GM23338 (cell line): Measurements from ENCODE around the gene CDKAL1. TPM values are rescaled to one million over a fixed set of nuclear protein-coding genes. Genes with fewer than 3 reads are reported as not detected.

Source experiments
- ATAC-seq: fragments of 200-7000 bp; cut with Tn5 transposase; 3 replicates; pipeline ENCODE4 v1.9.1; 2020
- DNase-seq: peaks from one replicate; pipeline ENCODE4 v3.0.0-alpha.2; 2015; ENCODE audit warnings: low spot score
- H2AFZ ChIP-seq: fragments of 200-600 bp; sonication (generic); 2 replicates; pipeline ENCODE4 v1.8.0; 2016; ENCODE audit warnings: antibody characterized with exemption, mild to moderate bottlenecking, moderate library complexity
- H3F3A ChIP-seq: fragments of 200-600 bp; sonication (generic); replicated peaks from 2 replicates; pipeline ENCODE4 v1.8.0; 2017; ENCODE audit warnings: antibody characterized with exemption, mixed run types, low read depth
- H3K27ac ChIP-seq: fragments of 200-600 bp; sonication (generic); 2 replicates; pipeline ENCODE4 v1.6.1; 2016; ENCODE audit warnings: low read depth
- H3K27me3 ChIP-seq: fragments of 200-600 bp; sonication (generic); 2 replicates; pipeline ENCODE4 v1.8.0; 2016; ENCODE audit warnings: mild to moderate bottlenecking, mixed run types, moderate library complexity; ENCODE audit not compliant: insufficient read depth
- H3K36me3 ChIP-seq: fragments of 200-600 bp; sonication (generic); 2 replicates; pipeline ENCODE4 v1.8.0; 2016; ENCODE audit warnings: mild to moderate bottlenecking; ENCODE audit not compliant: insufficient read depth
- H3K4me1 ChIP-seq: fragments of 200-600 bp; sonication (generic); 2 replicates; pipeline ENCODE4 v1.8.0; 2016; ENCODE audit warnings: mild to moderate bottlenecking, moderate library complexity; ENCODE audit not compliant: insufficient read depth
- H3K4me2 ChIP-seq: fragments of 200-600 bp; sonication (generic); 2 replicates; pipeline ENCODE4 v1.7.1; 2017; ENCODE audit warnings: mixed run types
- H3K4me3 ChIP-seq: fragments of 200-600 bp; sonication (generic); 2 replicates; pipeline ENCODE4 v1.6.1; 2016; ENCODE audit warnings: mixed run types
- H3K79me2 ChIP-seq: fragments of 200-600 bp; sonication (generic); replicated peaks from 2 replicates; pipeline ENCODE4 v1.8.0; 2017; ENCODE audit warnings: mild to moderate bottlenecking; ENCODE audit not compliant: insufficient read depth
- H3K9me2 ChIP-seq: fragments of 200-600 bp; sonication (generic); 2 replicates; pipeline ENCODE4 v1.8.0; 2017; ENCODE audit not compliant: insufficient read depth
- H4K20me1 ChIP-seq: fragments of 200-600 bp; sonication (generic); replicated peaks from 2 replicates; pipeline ENCODE4 v1.8.0; 2017; ENCODE audit warnings: mild to moderate bottlenecking; ENCODE audit not compliant: insufficient read depth
- H3K27ac Mint-ChIP-seq: 2 replicates; pipeline ENCODE4 v1.8.0; 2020; ENCODE audit warnings: inconsistent platforms, mild to moderate bottlenecking, moderate library complexity, mixed read lengths
- H3K27me3 Mint-ChIP-seq: 3 replicates; pipeline ENCODE4 v1.8.0; 2022; ENCODE audit warnings: low read depth, mild to moderate bottlenecking, moderate library complexity, mixed read lengths, inconsistent platforms; ENCODE audit not compliant: insufficient read depth, poor library complexity
- H3K36me3 Mint-ChIP-seq: 3 replicates; pipeline ENCODE4 v1.8.0; 2021; ENCODE audit warnings: low read depth, mild to moderate bottlenecking, inconsistent platforms, moderate library complexity, mixed read lengths
- H3K4me1 Mint-ChIP-seq: 3 replicates; pipeline ENCODE4 v1.8.0; 2020; ENCODE audit warnings: mild to moderate bottlenecking, inconsistent platforms, mixed read lengths
- H3K4me3 Mint-ChIP-seq: 3 replicates; pipeline ENCODE4 v1.8.0; 2021; ENCODE audit warnings: moderate library complexity, mild to moderate bottlenecking, inconsistent platforms, mixed read lengths
- H3K9me3 Mint-ChIP-seq: 3 replicates; pipeline ENCODE4 v1.8.0; 2020; ENCODE audit warnings: moderate library complexity, mild to moderate bottlenecking, inconsistent platforms, mixed read lengths
- CREB1 ChIP-seq: fragments of 250-450 bp; sonication (Bioruptor Pico); IDR thresholded peaks from 2 replicates; pipeline ENCODE4 v1.5.0; 2020; ENCODE audit warnings: low read depth, mild to moderate bottlenecking, moderate library complexity
- CTCF ChIP-seq, 2 experiments: fragments of 200-600 bp in 1 of 2; sonication (generic) in 1 of 2; conservative IDR thresholded peaks; 2 replicates each; pipeline versions ENCODE4 v1.5.1 to v1.6.1; 2016 to 2017; ENCODE audit warnings: antibody characterized with exemption in 2 of 2, low read depth in 2 of 2, mild to moderate bottlenecking in 2 of 2, moderate library complexity in 1 of 2
- EZH2phosphoT487 ChIP-seq: fragments of 200-600 bp; sonication (generic); IDR thresholded peaks from one replicate; pipeline ENCODE4 v1.8.1; 2018; ENCODE audit warnings: antibody characterized with exemption; ENCODE audit not compliant: unreplicated experiment
- JUNB ChIP-seq: IDR thresholded peaks from one replicate; pipeline ENCODE4 v1.6.1; 2016; ENCODE audit warnings: antibody characterized with exemption; ENCODE audit not compliant: unreplicated experiment
- NANOG ChIP-seq: IDR thresholded peaks from 2 replicates; pipeline ENCODE4 v1.6.1; 2016; ENCODE audit warnings: antibody characterized with exemption, borderline replicate concordance
- POLR2AphosphoS5 ChIP-seq: IDR thresholded peaks from 2 replicates; pipeline ENCODE4 v1.6.1; 2016; ENCODE audit warnings: antibody characterized with exemption, low read depth
- REST ChIP-seq: IDR thresholded peaks from one replicate; pipeline ENCODE4 v1.6.1; 2018; ENCODE audit warnings: antibody characterized with exemption; ENCODE audit not compliant: unreplicated experiment
- STAT1 ChIP-seq: IDR thresholded peaks from one replicate; pipeline ENCODE4 v1.6.1; 2016; ENCODE audit warnings: antibody characterized with exemption; ENCODE audit not compliant: unreplicated experiment
- ZNF114 ChIP-seq: fragments of 250-450 bp; sonication (Bioruptor Pico); IDR thresholded peaks from 2 replicates; pipeline ENCODE4 v1.5.0; 2020; ENCODE audit warnings: mild to moderate bottlenecking, moderate library complexity
- polyA plus RNA-seq: library from polyadenylated mRNA; unstranded; fragments of >200 nt; fragmentation: Nextera tagmentation; extraction: Ambion mirVana; gene quantifications from 2 replicates; pipeline ENCODE4 v1.2.1, GENCODE V29; 2016
- total RNA-seq: library from RNA; depleted of rRNA; stranded (reverse); fragments of >200 nt; shearing (Covaris generic); gene quantifications from 2 replicates; pipeline ENCODE4 v1.2.3, GENCODE V29; 2014

The CDKAL1 gene
- total and polyA plus RNA-seq, 2 experiments from 2014 or later = 17.8 to 35.0 TPM

- H3K36me3 ChIP-seq = no peaks in the 10 kb centered on the region
- H3K4me3 Mint-ChIP-seq = no peak overlapping the region
- peaks cover 16% of the 10 kb centered on the region for H3K4me1 ChIP-seq
- H2AFZ ChIP-seq = no peak overlapping the region
- H3F3A ChIP-seq = no peaks in the 10 kb centered on the region
- H3K4me2 ChIP-seq = no peak overlapping the region
- no peak for TF ChIP-seq JUNB
- H3K27me3 ChIP-seq = no peaks in the 10 kb centered on the region
- H3K27ac ChIP-seq = no peak overlapping the region
- ATAC-seq = no peak
- H3K9me3 Mint-ChIP-seq = no peaks in the 10 kb centered on the region
- H3K36me3 Mint-ChIP-seq = no peaks in the 10 kb centered on the region
- H3K4me1 Mint-ChIP-seq = peaks cover 19% of the 10 kb centered on the region
- H3K79me2 ChIP-seq = 0 out of 2 replicates have a peak, but pooled peaks cover 8% of the 10 kb centered on the region
- no peaks in the 10 kb centered on the region for H4K20me1 ChIP-seq
- peak; percentile 50 for DNase-seq
- no peak overlapping the region for H3K27ac Mint-ChIP-seq
- H3K4me3 ChIP-seq = no peak overlapping the region
- no peaks in the 10 kb centered on the region for H3K9me2 ChIP-seq
- H3K27me3 Mint-ChIP-seq = no peaks in the 10 kb centered on the region
Measured at GRCh38 chr6:20575704-20576451, 41.6 kb downstream of the CDKAL1 start.

GRCh38 chr6:20577173-20577688 is 43.0 kb downstream of the CDKAL1 start:
- TF ChIP-seq CTCF (conservative IDR thresholded peaks at IDR 0.05; ENCODE audit: low read depth in 2 of 2) (no peak), EZH2phosphoT487 (no peak), ZNF114 (CRISPR knock-in tag) (no peak), JUNB (no peak), NANOG (no peak), POLR2AphosphoS5 (no peak), STAT1 (no peak)
- Histone ChIP-seq H3K27ac (no peak overlapping the region), H3F3A (no peaks in the 10 kb centered on the region), H3K9me2 (no peaks in the 10 kb centered on the region), H2AFZ (no peak overlapping the region), H3K79me2 (peaks cover 8% of the 10 kb centered on the region; the same call in 1 of the 2 replicates), H3K4me1 (peaks cover 12% of the 10 kb centered on the region), H3K4me3 (no peak overlapping the region), H4K20me1 (no peaks in the 10 kb centered on the region), H3K36me3 (no peaks in the 10 kb centered on the region), H3K4me2 (no peak overlapping the region), H3K27me3 (no peaks in the 10 kb centered on the region)
- Mint-ChIP-seq H3K4me3 (no peak overlapping the region), H3K9me3 (no peaks in the 10 kb centered on the region), H3K36me3 (no peaks in the 10 kb centered on the region), H3K4me1 (peaks cover 10% of the 10 kb centered on the region), H3K27me3 (no peaks in the 10 kb centered on the region), H3K27ac (no peak overlapping the region)
- DNase-seq = no peak
- ATAC-seq = no peak

GRCh38 chr6:20581070-20581469 is 46.8 kb downstream of the CDKAL1 start:
- Mint-ChIP-seq H3K9me3 (no peaks in the 10 kb centered on the region), H3K4me3 (no peak overlapping the region), H3K36me3 (peaks cover 5% of the 10 kb centered on the region; the same call in 2 of the 3 replicates), H3K4me1 (peaks cover 33% of the 10 kb centered on the region), H3K27ac (no peak overlapping the region), H3K27me3 (no peaks in the 10 kb centered on the region)
- Histone ChIP-seq H3K27me3 (no peaks in the 10 kb centered on the region), H3K9me2 (no peaks in the 10 kb centered on the region), H3F3A (no peaks in the 10 kb centered on the region), H3K4me1 (peaks cover 30% of the 10 kb centered on the region), H3K36me3 (no peaks in the 10 kb centered on the region), H3K4me2 (no peak overlapping the region), H3K27ac (no peak overlapping the region), H2AFZ (no peak overlapping the region), H3K4me3 (no peak overlapping the region), H4K20me1 (no peaks in the 10 kb centered on the region), H3K79me2 (no peaks in the 10 kb centered on the region; the same call in 1 of the 2 replicates)
- ATAC-seq (no peak), DNase-seq (no peak)
- TF ChIP-seq POLR2AphosphoS5 = no peak
- no peak for TF ChIP-seq JUNB
- TF ChIP-seq REST = no peak
- no peak for TF ChIP-seq CREB1 (CRISPR knock-in tag)
